LNCAP (cell line): ENCODE data around the gene INHBB.

ENCODE experiments used
- CTCF ChIP-seq: fragments of 450-650 bp; IDR thresholded peaks from 2 replicates; pipeline ENCODE4 v1.5.1; 2017; ENCODE audit warnings: mild to moderate bottlenecking

Gene INHBB

GRCh38 chr2:120374821-120375220 is 28.9 kb downstream of the INHBB start:
- TF ChIP-seq CTCF = no peak

GRCh38 chr2:120375251-120376020 is 29.5 kb downstream of the INHBB start:
- TF ChIP-seq CTCF = no peak

GRCh38 chr2:120376101-120376500 is 30.2 kb downstream of the INHBB start:
- no peak for TF ChIP-seq CTCF

GRCh38 chr2:120376679-120377640 is 31.0 kb downstream of the INHBB start:
- no peak for TF ChIP-seq CTCF

- no peak for TF ChIP-seq CTCF
These were observed 32.7 kb downstream of the INHBB start for GRCh38 chr2:120378605-120379004.

GRCh38 chr2:120379916-120380893 is 34.3 kb downstream of the INHBB start:
- TF ChIP-seq CTCF = no peak

- no peak for TF ChIP-seq CTCF
These were observed 35.3 kb downstream of the INHBB start for GRCh38 chr2:120381192-120381591.
